GM10248 (cell line): ENCODE data around the gene ARPC5.

Experiments used
- CTCF ChIA-PET: fragments of 300-600 bp; sonication (Branson Sonifier 250); formaldehyde crosslinking; extraction: SDS; loops from one replicate; lab custom pipeline; 2021; ENCODE audit warnings: antibody characterized with exemption; lab: Yijun Ruan, JAX
- POLR2A ChIA-PET: fragments of 350-650 bp; sonication (Branson Sonifier 250); formaldehyde crosslinking; extraction: SDS; loops from one replicate; lab custom pipeline; 2020; ENCODE audit warnings: antibody characterized with exemption; lab: Yijun Ruan, JAX
- DNase-seq: peaks from one replicate; pipeline ENCODE4 v3.0.0; 2012; ENCODE audit errors: extremely low spot score
- TF ChIP-seq, protein P1 (sequence below): IDR thresholded peaks from 2 replicates; pipeline ENCODE4 v1.5.1; 2012; ENCODE audit warnings: mild to moderate bottlenecking, low read depth; ENCODE audit errors: extremely low read depth, missing control alignments, control extremely low read depth

Gene ARPC5

DNA sequence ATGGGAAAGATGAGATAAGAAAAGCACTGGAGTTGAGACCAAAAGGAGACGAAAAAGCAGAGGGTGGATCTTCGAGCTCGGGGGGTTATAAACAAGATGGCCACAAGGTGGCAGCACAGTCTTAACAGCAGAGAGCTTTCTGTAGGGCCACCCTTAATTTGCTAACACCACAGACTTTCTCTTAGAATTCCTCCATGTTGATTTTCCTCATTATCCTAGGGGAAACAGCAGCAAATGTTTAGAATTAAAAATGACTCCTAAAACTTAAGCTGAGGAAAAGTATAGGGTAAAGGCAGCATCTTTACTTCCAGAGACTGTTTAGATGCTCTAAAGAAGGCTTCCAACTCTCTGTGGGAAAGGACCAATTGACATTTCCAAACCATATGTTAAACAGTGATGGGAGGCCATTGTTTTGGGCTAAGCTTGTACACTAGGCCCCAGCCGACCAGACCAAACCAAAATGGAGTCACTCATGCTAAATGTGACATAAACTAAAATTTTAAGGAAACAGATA lies 20.0 kb upstream of the ARPC5 start:
- ChIA-PET POLR2A (interaction anchor here (0.9 to 1.4 kb wide), 2 partner anchors 22 to 260 kb away, joined by 3 read pairs; no protein-coding TSS in a partner anchor), CTCF (interaction anchor here (0.6 to 6.2 kb wide), 59 partner anchors 9 to 1035 kb away, joined by 3 to 232 read pairs (median 4); partner anchors contain the start of genes ARPC5 and SMG7)
- TF ChIP-seq, protein P1, sequence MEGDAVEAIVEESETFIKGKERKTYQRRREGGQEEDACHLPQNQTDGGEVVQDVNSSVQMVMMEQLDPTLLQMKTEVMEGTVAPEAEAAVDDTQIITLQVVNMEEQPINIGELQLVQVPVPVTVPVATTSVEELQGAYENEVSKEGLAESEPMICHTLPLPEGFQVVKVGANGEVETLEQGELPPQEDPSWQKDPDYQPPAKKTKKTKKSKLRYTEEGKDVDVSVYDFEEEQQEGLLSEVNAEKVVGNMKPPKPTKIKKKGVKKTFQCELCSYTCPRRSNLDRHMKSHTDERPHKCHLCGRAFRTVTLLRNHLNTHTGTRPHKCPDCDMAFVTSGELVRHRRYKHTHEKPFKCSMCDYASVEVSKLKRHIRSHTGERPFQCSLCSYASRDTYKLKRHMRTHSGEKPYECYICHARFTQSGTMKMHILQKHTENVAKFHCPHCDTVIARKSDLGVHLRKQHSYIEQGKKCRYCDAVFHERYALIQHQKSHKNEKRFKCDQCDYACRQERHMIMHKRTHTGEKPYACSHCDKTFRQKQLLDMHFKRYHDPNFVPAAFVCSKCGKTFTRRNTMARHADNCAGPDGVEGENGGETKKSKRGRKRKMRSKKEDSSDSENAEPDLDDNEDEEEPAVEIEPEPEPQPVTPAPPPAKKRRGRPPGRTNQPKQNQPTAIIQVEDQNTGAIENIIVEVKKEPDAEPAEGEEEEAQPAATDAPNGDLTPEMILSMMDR: peak; percentile 69
- peak; percentile 78 for DNase-seq

DNA sequence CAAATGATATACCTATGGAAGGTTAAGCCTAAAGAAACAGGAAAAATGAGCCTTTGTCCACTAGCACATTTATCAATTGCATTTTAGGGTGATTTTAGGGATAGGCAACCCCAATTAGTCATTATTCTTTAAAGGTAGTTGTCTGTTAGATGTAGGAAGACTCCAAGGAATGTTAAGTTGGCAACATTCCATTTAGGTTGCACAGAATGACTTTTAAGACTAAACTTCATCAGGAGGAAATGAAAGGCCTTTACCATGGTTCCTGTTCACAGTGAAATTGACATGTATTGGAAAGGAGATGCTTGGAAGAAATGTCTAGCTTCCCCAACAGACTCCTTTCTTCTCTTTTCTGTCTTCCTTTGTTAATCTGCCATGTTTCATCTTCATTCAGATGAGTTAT lies 19.1 kb upstream of the ARPC5 start:
- no peak for DNase-seq
- TF ChIP-seq, protein P1: no peak
- POLR2A ChIA-PET: interaction anchor here (1.4 kb wide), 1 partner anchor 21 kb away, joined by 3 read pairs; no protein-coding TSS in a partner anchor
- CTCF ChIA-PET: interaction anchor here (0.6 to 6.2 kb wide), 36 partner anchors 9 to 1009 kb away, joined by 3 to 232 read pairs (median 6); partner anchors contain the start of gene SMG7

DNA sequence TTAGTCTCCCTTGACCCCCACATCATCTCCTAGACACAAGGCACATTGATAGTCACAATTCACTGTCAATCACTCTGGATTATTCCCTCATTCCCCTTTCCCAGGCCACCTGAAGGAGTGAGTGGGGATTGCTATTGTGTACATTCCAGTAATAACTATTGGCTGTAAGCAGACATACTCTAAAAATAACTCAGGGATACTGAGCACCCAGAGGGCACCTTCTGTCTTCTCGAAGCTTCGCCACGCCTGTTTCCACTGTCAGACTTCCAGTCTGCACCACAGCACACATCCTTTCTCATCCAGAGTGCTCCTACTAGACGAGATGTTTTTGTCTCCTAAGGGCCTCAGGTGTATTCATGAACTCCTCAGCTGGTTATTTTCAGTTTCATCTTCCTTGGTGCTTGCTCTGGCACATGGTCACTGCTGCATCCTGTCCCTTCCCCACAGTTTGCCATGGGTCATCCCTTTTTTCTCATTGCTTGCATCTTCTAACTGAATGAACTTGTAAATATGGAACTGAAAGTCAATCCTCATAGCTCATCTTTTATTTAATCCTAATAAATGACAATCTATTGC lies 18.4 kb upstream of the ARPC5 start:
- no peak for DNase-seq
- ChIA-PET CTCF (interaction anchor here (0.7 to 6.2 kb wide), 19 partner anchors 8 to 1010 kb away, joined by 3 to 232 read pairs (median 13); partner anchors contain the start of gene SMG7), POLR2A (no interaction called here)
- TF ChIP-seq, protein P1: no peak

DNA sequence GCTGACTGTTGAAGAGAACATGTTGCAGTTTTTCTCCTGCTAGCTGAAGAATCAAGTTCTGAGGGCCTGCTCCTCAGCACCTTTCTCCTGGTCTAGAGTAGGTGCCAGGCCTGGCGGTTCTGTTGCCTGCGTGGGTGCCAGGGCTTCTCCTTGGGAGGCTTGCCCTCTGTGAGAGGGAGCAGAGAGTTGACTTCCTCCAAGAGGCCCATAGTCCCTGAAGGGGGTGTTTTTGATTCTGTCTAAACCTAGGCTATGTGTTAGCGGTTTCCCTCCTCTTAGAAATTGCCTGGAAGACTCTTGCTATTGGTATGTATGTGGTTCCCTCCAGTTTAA lies 17.8 kb upstream of the ARPC5 start:
- CTCF ChIA-PET: interaction anchor here (0.9 to 6.2 kb wide), 11 partner anchors 8 to 302 kb away, joined by 3 to 232 read pairs (median 13); no protein-coding TSS in a partner anchor
- TF ChIP-seq, protein P1: no peak
- POLR2A ChIA-PET: no interaction called here
- DNase-seq: no peak

DNA sequence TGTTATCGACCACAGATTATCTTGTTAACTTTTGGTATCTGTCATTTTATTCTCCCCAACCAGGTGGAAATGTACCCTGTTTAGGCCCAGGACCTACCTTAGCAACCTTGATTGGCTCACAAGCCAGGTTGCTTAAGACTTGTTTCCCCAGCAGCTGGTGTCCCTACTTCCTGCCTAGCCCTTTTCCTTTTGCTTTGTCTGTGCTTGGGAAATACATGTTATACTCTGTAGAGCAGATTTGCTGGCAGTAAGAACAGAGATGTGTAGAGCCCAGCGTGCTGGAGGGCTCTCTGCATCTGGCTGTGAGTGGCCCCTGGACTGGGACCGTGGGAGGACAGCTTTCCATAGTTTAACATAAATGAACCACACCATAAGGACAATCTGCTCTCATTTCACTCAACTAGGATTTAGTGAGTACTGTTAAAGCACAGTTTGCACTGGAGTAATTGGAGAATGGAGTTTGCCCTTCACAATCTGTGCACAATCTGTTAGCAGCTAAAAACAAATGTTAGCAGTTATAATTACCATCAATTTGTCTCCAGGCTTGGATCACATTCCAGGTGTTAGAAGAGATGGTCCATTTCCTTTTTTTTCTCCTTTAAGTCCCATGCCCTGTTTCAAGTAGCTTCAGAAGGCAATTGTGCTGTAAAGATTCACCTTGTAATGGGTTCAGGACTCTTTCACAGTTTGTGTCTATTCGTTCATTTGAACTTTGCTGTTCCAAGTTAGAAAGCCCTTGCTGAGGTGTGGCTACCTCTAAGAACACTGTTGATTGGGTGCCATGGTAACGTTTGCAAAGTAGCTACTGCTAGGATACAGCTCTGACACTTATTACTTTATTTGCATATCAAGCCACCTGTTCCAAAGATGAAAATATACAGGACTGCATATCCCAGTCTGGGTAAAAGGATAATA lies 17.2 kb upstream of the ARPC5 start, which contains the start of gene APOBEC4:
Gene APOBEC4, minus strand, starts transcription at position 770 of the 915 bp plus-strand sequence. CDS start 4,535 bp downstream, outside the sequence.
- ChIA-PET POLR2A (no interaction called here), CTCF (interaction anchor here (0.7 to 6.2 kb wide), 8 partner anchors 9 to 302 kb away, joined by 3 to 232 read pairs (median 4); no protein-coding TSS in a partner anchor)
- TF ChIP-seq, protein P1: no peak
- DNase-seq: no peak

DNA sequence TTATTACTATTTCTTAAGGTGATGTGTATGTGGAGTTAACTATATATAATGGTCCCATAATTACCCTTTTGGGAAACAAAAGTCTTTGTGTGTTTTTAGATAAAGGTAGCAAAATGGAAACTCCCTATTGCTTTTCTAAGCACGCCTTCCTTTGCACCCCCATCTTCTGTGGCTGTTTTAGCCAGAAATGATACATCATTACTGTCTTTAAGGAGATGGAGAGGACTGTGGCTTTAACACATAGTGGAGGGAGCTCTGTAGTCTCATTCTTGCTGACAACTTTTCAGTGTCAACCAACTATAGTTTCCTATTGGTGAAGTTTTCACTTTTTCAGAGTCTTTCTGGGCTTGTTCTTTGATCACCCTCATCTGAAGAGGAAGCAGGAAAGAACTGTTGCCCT lies 16.5 kb upstream of the ARPC5 start:
- POLR2A ChIA-PET: interaction anchor here (0.8 kb wide), 1 partner anchor 264 kb away, joined by 3 read pairs; no protein-coding TSS in a partner anchor
- CTCF ChIA-PET: interaction anchor here (0.7 to 6.2 kb wide), 6 partner anchors 15 to 292 kb away, joined by 3 to 232 read pairs (median 4); no protein-coding TSS in a partner anchor
- peak; percentile 20 for DNase-seq
- TF ChIP-seq, protein P1: no peak
